GM18858 (cell line): ENCODE data around the gene NDP.
"Not testable (repeated sequence)": the region's sequence is repeated elsewhere in the genome, so short reads cannot be mapped to it uniquely, and the experiment has no call there.

Source experiments
- ATAC-seq: cut with Tn5 transposase; IDR thresholded peaks from one replicate; pipeline ENCODE4 v1.9.1; 2021; ENCODE audit not compliant: unreplicated experiment

Gene NDP

DNA sequence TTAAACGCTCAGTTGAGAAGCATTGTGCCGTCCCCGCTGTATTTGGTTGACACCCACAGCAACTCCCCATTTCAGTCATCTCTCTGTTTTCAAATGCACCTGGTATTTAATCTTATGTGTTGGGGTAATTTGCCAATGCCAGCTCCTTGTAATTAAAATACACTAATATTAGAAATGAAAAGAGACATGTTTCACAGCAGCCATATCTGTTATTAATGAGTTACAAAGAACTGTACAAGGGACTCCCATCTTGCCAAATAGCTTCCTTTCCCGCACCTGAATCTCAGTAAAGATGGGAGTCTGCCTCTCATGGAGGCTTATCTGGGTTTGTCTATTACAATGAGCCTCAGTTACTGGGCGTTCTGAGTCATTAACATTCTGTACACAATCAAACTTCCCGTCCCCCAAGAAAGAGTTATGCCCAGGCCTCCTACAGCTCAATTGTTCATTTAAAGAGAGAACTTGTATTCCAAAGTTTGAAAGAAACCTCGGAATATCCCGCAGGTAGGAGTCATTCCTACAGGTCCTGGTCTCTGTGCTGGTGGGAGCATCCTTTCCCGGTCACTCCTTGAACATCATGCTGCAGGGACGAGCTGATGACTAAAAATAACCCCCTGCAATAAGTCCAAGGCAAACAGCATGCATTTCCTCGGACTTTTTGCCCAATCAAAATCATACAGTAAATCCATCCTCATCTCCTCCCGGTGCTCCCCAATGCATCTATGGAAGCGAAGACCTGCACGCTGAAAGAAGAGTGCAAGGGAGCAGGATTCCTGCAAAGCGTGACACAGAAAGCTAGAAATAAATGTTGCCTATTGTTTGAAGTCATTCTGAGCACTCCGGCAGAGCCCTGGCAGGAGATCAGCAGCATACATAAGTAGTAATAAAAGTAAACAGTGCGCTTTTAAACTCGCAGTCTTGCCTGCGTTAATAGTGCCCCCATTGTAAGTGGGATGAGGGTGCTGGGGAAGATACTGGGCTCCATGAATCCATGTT is 926 bp downstream of the NDP start:
- ATAC-seq, result no peak

GRCh38 chrX:43970528-43970927 is 2.7 kb downstream of the NDP start:
- no peak for ATAC-seq

- ATAC-seq, result no peak
These were observed 3.4 kb downstream of the NDP start for GRCh38 chrX:43969504-43970501.

GRCh38 chrX:43968359-43968781 is 4.8 kb downstream of the NDP start:
- ATAC-seq, result no peak

- no peak for ATAC-seq
These were observed 8.3 kb downstream of the NDP start for GRCh38 chrX:43964936-43965335.

DNA sequence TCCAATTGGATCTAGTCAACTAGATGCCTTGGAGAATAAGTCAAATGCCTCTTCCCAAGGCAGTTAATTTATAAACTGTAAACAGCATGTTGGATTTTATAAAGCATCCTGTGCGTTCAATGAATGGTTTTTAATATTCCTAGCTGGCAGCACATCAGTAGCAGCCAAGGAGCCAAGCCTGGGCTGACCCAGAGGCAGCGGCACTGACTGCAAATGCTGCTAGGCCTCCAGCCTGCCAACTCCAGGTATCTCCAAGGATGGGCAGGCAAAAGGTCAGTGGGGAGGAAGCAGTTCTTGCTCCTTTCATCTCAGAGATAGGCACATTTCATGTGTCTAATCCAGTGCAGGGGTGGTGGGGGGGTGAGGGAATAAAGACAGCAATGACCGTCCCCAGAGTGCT is 9.5 kb downstream of the NDP start:
- ATAC-seq, result no peak

- no peak for ATAC-seq
These were observed 10.6 kb downstream of the NDP start for GRCh38 chrX:43962636-43963035.

- no peak for ATAC-seq
These were observed 11.5 kb downstream of the NDP start for GRCh38 chrX:43961699-43962098.

GRCh38 chrX:43958529-43958928 is 14.7 kb downstream of the NDP start:
- ATAC-seq, result no peak

GRCh38 chrX:43956034-43956433 is 17.2 kb downstream of the NDP start:
- no peak for ATAC-seq

GRCh38 chrX:43953218-43953617 is 20.0 kb downstream of the NDP start:
- ATAC-seq, result no peak

GRCh38 chrX:43949669-43950068 is 23.5 kb downstream of the NDP start:
- ATAC-seq, result no peak

GRCh38 chrX:43940816-43941474 is 32.2 kb downstream of the NDP start:
- ATAC-seq, result no peak

GRCh38 chrX:43939187-43939926 is 33.8 kb downstream of the NDP start:
- ATAC-seq, result no peak

- ATAC-seq, result not testable (repeated sequence)
These were observed 51.2 kb downstream of the NDP start for GRCh38 chrX:43922032-43922431.

- ATAC-seq, result not testable (repeated sequence)
These were observed 62.4 kb downstream of the NDP start for GRCh38 chrX:43910772-43911171.

DNA sequence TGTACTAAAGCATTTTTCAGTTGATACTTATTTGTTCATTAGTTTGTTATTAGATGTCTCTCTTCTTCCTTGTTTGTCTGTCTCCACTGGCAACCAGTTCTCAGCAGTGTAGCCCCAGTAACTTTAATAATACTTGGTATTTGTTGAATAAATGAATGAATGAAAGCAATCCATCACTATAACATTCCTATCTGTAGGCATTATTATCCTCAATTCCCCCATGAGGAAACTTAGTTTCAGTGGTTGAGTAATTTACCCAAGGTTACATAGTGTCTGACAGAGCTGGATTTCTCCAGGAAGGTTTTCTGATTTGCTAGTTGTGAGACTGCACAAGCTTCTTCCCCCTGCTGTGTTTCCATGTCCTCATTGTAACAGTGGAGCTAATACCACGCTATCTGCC is 63.2 kb downstream of the NDP start:
- no peak for ATAC-seq

- no peak for ATAC-seq
These were observed 64.0 kb downstream of the NDP start for GRCh38 chrX:43909141-43909540.

GRCh38 chrX:43899878-43900815 is 73.0 kb downstream of the NDP start:
- no peak for ATAC-seq
